GM19395 (cell line): Measurements from ENCODE around the gene NAGPA.

Source experiments
- ATAC-seq: cut with Tn5 transposase; IDR thresholded peaks from one replicate; pipeline ENCODE4 v1.9.1; 2021; ENCODE audit warnings: mild to moderate bottlenecking, moderate library complexity; ENCODE audit not compliant: unreplicated experiment

Gene NAGPA

DNA sequence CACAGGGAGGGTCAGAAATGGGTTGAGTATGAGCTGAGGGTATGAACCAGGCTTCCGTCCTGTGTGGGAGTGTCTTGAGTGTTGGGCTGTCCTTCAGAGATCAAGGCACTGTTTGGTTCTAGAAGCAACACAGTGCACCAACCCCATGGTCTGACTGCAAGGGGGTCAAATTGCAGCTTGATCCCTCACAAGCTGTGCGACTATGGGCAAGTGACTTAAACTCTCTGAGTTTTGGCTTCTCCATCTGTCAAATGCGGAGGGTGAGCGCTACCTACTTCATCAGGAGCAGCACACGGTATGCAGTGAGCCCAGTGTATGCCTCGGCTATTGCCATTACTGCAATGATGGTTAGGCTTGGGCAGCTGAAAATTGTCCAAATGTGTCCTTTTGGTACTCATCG lies 54.6 kb downstream of the NAGPA start:
- no peak for ATAC-seq

DNA sequence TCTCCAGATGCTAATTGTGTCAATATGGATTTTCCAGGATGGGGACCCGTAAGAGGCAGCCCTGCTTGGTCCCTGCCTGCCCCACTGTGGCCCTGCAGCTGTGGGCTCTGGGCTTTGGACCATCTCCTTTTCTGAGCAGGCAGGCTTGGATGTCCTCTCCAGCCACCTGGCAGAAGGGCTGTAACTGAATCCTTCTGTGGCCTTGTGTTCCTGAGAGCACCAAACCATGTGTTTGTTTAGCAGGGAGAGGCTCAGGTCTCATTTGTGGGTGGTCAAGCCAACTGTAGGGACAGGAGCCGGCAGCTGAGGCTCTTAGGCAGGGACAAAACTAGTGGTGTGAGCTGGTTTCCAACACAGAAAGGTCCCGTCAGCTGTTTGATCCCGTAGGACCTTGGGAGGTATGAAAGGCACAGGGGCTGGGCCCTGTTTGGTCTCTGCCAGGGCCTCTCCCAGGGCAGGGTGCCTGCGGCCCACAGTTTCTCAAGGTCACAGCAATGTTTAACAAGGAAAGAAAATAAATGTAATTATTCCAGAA lies 57.1 kb downstream of the NAGPA start:
- ATAC-seq, result no peak

GRCh38 chr16:4976079-4976478 lies 57.7 kb downstream of the NAGPA start:
- ATAC-seq, result peak; percentile 99
